HepG2 (cell line): ENCODE data around the gene LDHAL6B.

Experiments used
- ASH2L ChIP-seq: fragments of 300-600, 200-600 bp; sonication (generic); IDR thresholded peaks from 2 replicates; pipeline ENCODE4 v1.7.0; 2017; ENCODE audit warnings: low read depth, mild to moderate bottlenecking, moderate library complexity, mixed read lengths, low read length; ENCODE audit not compliant: insufficient read length
- CEBPG ChIP-seq: IDR thresholded peaks from 2 replicates; pipeline ENCODE4 v1.6.1; 2016
- CTCF ChIP-seq: sonication (generic); formaldehyde crosslinking; IDR thresholded peaks from 2 replicates; pipeline ENCODE4 v1.5.0; 2020; ENCODE audit warnings: mild to moderate bottlenecking, missing genetic modification reagents, moderate library complexity
- NFIC ChIP-seq: IDR thresholded peaks from 2 replicates; pipeline ENCODE4 v1.6.1; 2012; ENCODE audit warnings: mild to moderate bottlenecking, low read length, inconsistent platforms
- POLR2AphosphoS5 ChIP-seq: IDR thresholded peaks from 2 replicates; pipeline ENCODE4 v1.6.1; 2012; ENCODE audit warnings: low read depth, low read length
- SETDB1 ChIP-seq: sonication (generic); formaldehyde crosslinking; IDR thresholded peaks from 2 replicates; pipeline ENCODE4 v1.5.1; 2020; ENCODE audit warnings: missing genetic modification reagents, mild to moderate bottlenecking, borderline replicate concordance
- SP1 ChIP-seq, 2 experiments: fragments of 450-650 bp in 1 of 2; sonication (generic) in 1 of 2; formaldehyde crosslinking in 1 of 2; IDR thresholded peaks; 2 replicates each; pipeline versions ENCODE4 v1.4.0 to v1.6.1; 2016 to 2020; ENCODE audit warnings: missing genetic modification reagents in 1 of 2
- TAF15 ChIP-seq: fragments of 200-400 bp; formaldehyde crosslinking; IDR thresholded peaks from one replicate; pipeline ENCODE4 v1.6.1; 2018; ENCODE audit warnings: mild to moderate bottlenecking, low read depth, low read length; ENCODE audit not compliant: poor library complexity, severe bottlenecking
- ZNF124 ChIP-seq: sonication (generic); formaldehyde crosslinking; IDR thresholded peaks from 2 replicates; pipeline ENCODE4 v1.4.0; 2020; ENCODE audit warnings: missing genetic modification reagents
- ZNF331 ChIP-seq: sonication (generic); formaldehyde crosslinking; IDR thresholded peaks from 2 replicates; pipeline ENCODE4 v1.4.0; 2020; ENCODE audit warnings: missing genetic modification reagents
- ZNF580 ChIP-seq: IDR thresholded peaks from 2 replicates; pipeline ENCODE4 v1.6.1; 2016; ENCODE audit warnings: low read depth, borderline replicate concordance

- no peak for TF ChIP-seq SP1 (IDR thresholded peaks at IDR 0.05)
- TF ChIP-seq SP1 (CRISPR knock-in tag; IDR thresholded peaks at IDR 0.05), result no peak
- no peak for TF ChIP-seq ZNF580
- no peak for TF ChIP-seq NFIC
- TF ChIP-seq ZNF331 (CRISPR knock-in tag), result no peak
- no peak for TF ChIP-seq CEBPG (CRISPR knock-in tag)
- no peak for TF ChIP-seq CTCF (CRISPR knock-in tag)
- no peak for TF ChIP-seq POLR2AphosphoS5
- no peak for TF ChIP-seq TAF15
- no peak for TF ChIP-seq ZNF124 (CRISPR knock-in tag)
- TF ChIP-seq ASH2L, result no peak
- no peak for TF ChIP-seq SETDB1 (CRISPR knock-in tag)
Measured at GRCh38 chr15:59257140-59257539, 50.5 kb downstream of the LDHAL6B start.
